ENCODE data around the gene MTX1. TPM values are rescaled to one million over a fixed set of nuclear protein-coding genes. Genes with fewer than 3 reads are reported as not detected.
A peak's percentile ranks its signal among the peaks of the same experiment; 100 is the strongest.

Gene MTX1
- total RNA-seq, 3 donors from 2014 or later = 41.1 to 50.8 (median 44.8) TPM

- no peak overlapping the region for H3K27ac ChIP-seq
- intact Hi-C loops (cut with DNase I; ENCODE audit: low total_unique reads) = no loop called here
- H3K4me1 ChIP-seq = peaks cover 3% of the 10 kb centered on the region in 2 donors
- H3K36me3 ChIP-seq = no peaks in the 10 kb centered on the region
- no peak overlapping the region for H3K4me3 ChIP-seq
- no peaks in the 10 kb centered on the region for H3K27me3 ChIP-seq
- H3K9me3 ChIP-seq = no peaks in the 10 kb centered on the region
- TF ChIP-seq, protein P1, sequence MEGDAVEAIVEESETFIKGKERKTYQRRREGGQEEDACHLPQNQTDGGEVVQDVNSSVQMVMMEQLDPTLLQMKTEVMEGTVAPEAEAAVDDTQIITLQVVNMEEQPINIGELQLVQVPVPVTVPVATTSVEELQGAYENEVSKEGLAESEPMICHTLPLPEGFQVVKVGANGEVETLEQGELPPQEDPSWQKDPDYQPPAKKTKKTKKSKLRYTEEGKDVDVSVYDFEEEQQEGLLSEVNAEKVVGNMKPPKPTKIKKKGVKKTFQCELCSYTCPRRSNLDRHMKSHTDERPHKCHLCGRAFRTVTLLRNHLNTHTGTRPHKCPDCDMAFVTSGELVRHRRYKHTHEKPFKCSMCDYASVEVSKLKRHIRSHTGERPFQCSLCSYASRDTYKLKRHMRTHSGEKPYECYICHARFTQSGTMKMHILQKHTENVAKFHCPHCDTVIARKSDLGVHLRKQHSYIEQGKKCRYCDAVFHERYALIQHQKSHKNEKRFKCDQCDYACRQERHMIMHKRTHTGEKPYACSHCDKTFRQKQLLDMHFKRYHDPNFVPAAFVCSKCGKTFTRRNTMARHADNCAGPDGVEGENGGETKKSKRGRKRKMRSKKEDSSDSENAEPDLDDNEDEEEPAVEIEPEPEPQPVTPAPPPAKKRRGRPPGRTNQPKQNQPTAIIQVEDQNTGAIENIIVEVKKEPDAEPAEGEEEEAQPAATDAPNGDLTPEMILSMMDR (IDR thresholded peaks at IDR 0.05) = no peak
- TF ChIP-seq POLR2AphosphoS5 (IDR thresholded peaks at IDR 0.05) (no peak), POLR2A (IDR thresholded peaks at IDR 0.05) (no peak)
- DNase-seq (ENCODE audit: low spot score in 2 of 2) = no peak
Measured at GRCh38 chr1:155202198-155202597, 6.3 kb upstream of the MTX1 start.

DNA sequence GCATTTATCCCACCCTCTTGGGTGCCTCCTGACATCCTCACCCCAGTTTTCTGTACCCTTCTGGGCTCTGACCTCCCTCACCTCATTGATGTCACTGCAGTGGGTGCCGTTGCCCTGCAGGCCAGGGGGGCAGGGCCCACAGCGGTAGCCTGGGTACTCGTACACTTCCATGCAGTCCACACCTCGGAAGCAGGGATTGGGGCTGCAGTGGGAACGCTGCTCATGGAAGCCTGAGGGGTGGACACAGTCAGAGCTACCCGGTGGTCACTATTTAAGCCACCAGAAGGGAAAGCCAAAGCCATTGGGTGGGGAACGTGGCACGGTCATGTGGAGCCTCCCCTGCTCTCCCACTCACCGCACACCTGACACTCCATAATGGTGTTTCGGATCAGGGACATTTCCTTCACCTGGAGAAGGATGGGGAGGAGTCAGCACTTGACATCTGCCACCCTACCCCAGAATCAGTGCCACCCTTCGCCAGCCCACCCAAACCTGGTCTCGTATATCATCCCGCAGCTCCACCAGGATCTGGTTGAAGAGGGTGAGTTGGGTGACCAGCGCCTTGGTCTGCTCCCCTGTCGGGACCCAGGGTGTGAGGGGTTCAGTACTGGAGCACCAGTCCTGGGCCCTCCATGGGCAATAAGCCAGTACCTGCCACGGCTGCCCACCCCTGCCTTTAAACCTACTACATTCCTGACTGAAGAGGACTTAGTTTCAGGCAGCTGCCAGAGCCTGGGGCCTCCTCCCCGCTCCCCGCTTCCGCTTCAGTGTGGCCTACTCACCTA is 5.6 kb upstream of the MTX1 start:
- Histone ChIP-seq H3K27me3 (no peaks in the 10 kb centered on the region), H3K4me1 (peaks cover 8 to 10% of the 10 kb centered on the region in 2 donors), H3K4me3 (no peak overlapping the region), H3K9me3 (no peaks in the 10 kb centered on the region), H3K27ac (no peak overlapping the region), H3K36me3 (no peaks in the 10 kb centered on the region)
- TF ChIP-seq POLR2AphosphoS5 (IDR thresholded peaks at IDR 0.05) (no peak), POLR2A (IDR thresholded peaks at IDR 0.05) (no peak)
- TF ChIP-seq, protein P1 (IDR thresholded peaks at IDR 0.05) = no peak
- intact Hi-C loops (cut with DNase I; ENCODE audit: low total_unique reads) = no loop called here
- no peak for DNase-seq (ENCODE audit: low spot score in 2 of 2)

DNA sequence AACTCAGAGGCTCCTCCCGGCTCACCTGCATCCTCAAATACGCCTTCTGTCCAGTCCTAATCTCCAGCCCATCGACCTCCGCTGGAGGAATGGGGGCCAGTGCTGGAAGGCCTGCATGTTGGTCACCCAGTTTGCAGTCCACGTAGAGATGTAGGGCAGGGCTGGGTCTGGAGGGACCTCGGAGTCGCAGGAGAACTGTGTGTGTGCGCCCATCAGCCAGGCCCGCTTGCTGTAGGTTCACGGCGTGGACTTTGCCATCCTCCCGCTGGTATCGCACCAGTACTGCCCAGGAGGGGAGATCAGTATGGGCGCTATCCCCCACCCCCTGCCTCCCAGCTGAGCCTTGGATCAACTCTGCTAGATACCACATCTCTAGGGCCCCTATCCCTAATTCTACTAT is 3.5 kb upstream of the MTX1 start:
- H3K4me3 ChIP-seq = no peak overlapping the region
- no peaks in the 10 kb centered on the region for H3K9me3 ChIP-seq
- no peaks in the 10 kb centered on the region for H3K27me3 ChIP-seq
- intact Hi-C loops (cut with DNase I; ENCODE audit: low total_unique reads) = no loop called here
- TF ChIP-seq POLR2AphosphoS5 (IDR thresholded peaks at IDR 0.05) (no peak), POLR2A (IDR thresholded peaks at IDR 0.05) (no peak)
- TF ChIP-seq, protein P1 (IDR thresholded peaks at IDR 0.05) = no peak
- peaks cover 8 to 20% of the 10 kb centered on the region in 2 donors for H3K4me1 ChIP-seq
- H3K27ac ChIP-seq = no peak overlapping the region
- no peak for DNase-seq (ENCODE audit: low spot score in 2 of 2)
- H3K36me3 ChIP-seq = no peaks in the 10 kb centered on the region

DNA sequence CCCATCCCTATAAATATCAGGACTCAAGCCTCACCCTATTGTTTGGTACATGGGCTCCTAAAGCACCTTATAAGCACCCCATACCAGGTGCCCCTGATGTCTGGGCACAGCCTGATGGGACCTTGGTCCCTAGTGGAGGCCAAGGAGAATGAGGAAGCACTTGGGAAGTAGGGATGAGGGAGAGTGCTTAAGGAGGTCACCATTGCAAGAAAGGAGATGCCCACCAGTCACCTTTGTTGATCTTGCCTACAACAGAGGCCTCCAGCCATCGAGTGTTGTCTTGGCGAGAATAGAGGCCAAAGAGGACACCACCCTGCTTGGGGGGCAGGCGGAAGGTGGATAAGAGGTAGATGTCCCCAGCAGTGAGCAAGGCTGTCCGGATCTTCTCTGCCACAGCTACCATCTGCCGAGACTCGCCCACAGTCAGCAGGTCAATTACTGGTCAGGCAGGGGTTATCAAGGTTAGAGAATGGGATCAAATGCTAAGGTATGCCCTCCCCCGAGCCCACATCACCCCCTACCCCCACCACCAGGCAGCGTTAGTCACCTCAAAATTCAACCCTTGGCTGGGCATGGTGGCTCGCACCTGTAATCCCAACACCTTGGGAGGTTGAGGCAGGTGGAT is 2.4 kb upstream of the MTX1 start:
- TF ChIP-seq POLR2AphosphoS5 (IDR thresholded peaks at IDR 0.05) = no peak
- no peak for TF ChIP-seq POLR2A (IDR thresholded peaks at IDR 0.05)
- H3K4me1 ChIP-seq = peaks cover 8 to 20% of the 10 kb centered on the region in 2 donors
- no peaks in the 10 kb centered on the region for H3K9me3 ChIP-seq
- DNase-seq (ENCODE audit: low spot score in 2 of 2) = no peak
- H3K27me3 ChIP-seq = no peaks in the 10 kb centered on the region
- no peak overlapping the region for H3K4me3 ChIP-seq
- intact Hi-C loops (cut with DNase I; ENCODE audit: low total_unique reads) = no loop called here
- H3K36me3 ChIP-seq = no peaks in the 10 kb centered on the region
- peak overlapping the region in 1 of 2 donors; percentile 58 for H3K27ac ChIP-seq

DNA sequence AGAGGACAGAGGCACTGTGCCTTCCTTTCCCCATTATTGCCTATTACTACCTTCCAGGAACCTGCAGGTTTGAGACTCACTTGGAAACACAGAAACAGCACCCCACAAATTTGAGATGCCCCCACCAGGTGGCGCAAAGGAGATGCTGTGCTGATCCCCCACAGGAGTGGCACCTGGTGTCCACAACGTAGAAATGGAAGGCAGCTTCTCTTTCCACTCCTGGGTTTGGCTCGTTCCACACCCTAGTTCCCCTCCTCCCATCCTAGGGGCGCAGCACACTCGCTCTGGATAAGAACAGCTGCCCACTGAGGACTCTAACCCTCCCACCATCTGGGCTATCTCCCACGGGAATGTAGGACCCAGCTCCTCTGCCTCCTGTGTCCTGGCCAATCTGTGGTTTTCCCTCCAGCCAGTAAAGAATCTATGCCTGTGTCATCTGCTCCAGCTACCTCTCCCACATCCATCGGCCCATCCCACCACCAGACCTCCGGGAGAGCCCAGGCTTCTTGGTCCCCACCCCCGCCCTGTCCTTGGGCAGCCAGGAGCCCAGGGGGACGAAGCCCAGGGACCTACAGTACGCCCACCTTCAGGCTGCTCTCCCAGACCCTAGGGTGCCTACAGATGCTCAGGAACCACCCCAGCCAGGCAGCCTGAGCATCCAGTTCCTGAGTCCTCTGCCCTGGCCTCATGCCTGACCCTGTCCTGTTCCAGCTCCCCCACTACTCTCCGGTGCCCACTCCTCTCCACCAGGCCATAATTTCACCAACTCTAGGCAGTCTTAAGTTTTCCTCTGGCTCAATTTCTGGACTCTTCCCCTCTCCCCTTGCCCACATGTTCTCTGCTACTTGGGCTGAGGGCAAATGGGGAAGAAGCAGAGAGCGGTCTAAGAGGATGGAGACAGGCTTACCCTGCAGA is 1.3 kb upstream of the MTX1 start:
- Histone ChIP-seq H3K27me3 (no peaks in the 10 kb centered on the region), H3K36me3 (no peaks in the 10 kb centered on the region), H3K4me1 (peaks cover 8 to 20% of the 10 kb centered on the region in 2 donors), H3K4me3 (peak overlapping the region; percentile 69 to 87 (median 78)), H3K27ac (peak overlapping the region; percentile 100), H3K9me3 (no peaks in the 10 kb centered on the region)
- intact Hi-C loops (cut with DNase I; ENCODE audit: low total_unique reads) = no loop called here
- TF ChIP-seq, protein P1 (IDR thresholded peaks at IDR 0.05) = peak; percentile 86 to 96 (median 92)
- TF ChIP-seq POLR2A (IDR thresholded peaks at IDR 0.05) (no peak), POLR2AphosphoS5 (IDR thresholded peaks at IDR 0.05) (peak in 1 of 3 donors; percentile 36)
- DNase-seq (ENCODE audit: low spot score in 2 of 2) = peak; percentile 88 to 92
